ENCODE results near the gene RYR2.

- no peak for TF ChIP-seq CTCF (IDR thresholded peaks at IDR 0.05)
- no peak for TF ChIP-seq POLR2A (IDR thresholded peaks at IDR 0.05)
Measured at GRCh38 chr1:237138551-237138950, 96.6 kb downstream of the RYR2 start.
